ENCODE results near the gene SCAF8. TPM values are rescaled to one million over a fixed set of nuclear protein-coding genes. Genes with fewer than 3 reads are reported as not detected.

SCAF8 gene
- total and polyA plus RNA-seq, 7 donors, result 9.5 to 49.0 (median 40.1) TPM

GRCh38 chr6:154719433-154719832 lies 13.8 kb upstream of the SCAF8 start:
- no peaks in the 10 kb centered on the region for H3K27me3 ChIP-seq (ENCODE audit: insufficient read depth in 3 of 3, low read length in 2 of 3)
- H3K4me1 ChIP-seq, result no peaks in the 10 kb centered on the region
- H3K4me3 ChIP-seq, result no peak overlapping the region
- WGBS, 3 donors, result 92 to 96% (median 93%) methylated on average over 4 of the region's 4 CpGs
- H3K27ac ChIP-seq, result no peak overlapping the region
- TF ChIP-seq CTCF (IDR thresholded peaks at IDR 0.05), result no peak
- DNase-seq, result no peak
- ATAC-seq, result no peak
- intact Hi-C loops (cut with DNase I), result no loop called here
- no peaks in the 10 kb centered on the region for H3K36me3 ChIP-seq (ENCODE audit: insufficient read depth in 1 of 2, low read depth in 1 of 2)
- no peaks in the 10 kb centered on the region for H3K9me3 ChIP-seq

GRCh38 chr6:154719854-154720253 lies 13.4 kb upstream of the SCAF8 start:
- ATAC-seq (no peak), DNase-seq (no peak)
- H3K4me3 ChIP-seq, result no peak overlapping the region
- TF ChIP-seq CTCF (IDR thresholded peaks at IDR 0.05), result no peak
- no peaks in the 10 kb centered on the region for H3K9me3 ChIP-seq
- H3K36me3 ChIP-seq (ENCODE audit: insufficient read depth in 1 of 2, low read depth in 1 of 2), result no peaks in the 10 kb centered on the region
- intact Hi-C loops (cut with DNase I), result no loop called here
- 70 to 83% (median 71%) methylated on average over 1 of the region's 1 CpG for WGBS, 3 donors
- H3K27ac ChIP-seq, result no peak overlapping the region
- no peaks in the 10 kb centered on the region for H3K4me1 ChIP-seq
- H3K27me3 ChIP-seq (ENCODE audit: insufficient read depth in 3 of 3, low read length in 2 of 3), result no peaks in the 10 kb centered on the region

GRCh38 chr6:154721460-154721859 lies 11.8 kb upstream of the SCAF8 start:
- no peak overlapping the region for H3K27ac ChIP-seq
- H3K36me3 ChIP-seq (ENCODE audit: insufficient read depth in 1 of 2, low read depth in 1 of 2), result no peaks in the 10 kb centered on the region
- ATAC-seq, result no peak
- no peak overlapping the region for H3K4me3 ChIP-seq
- no peaks in the 10 kb centered on the region for H3K4me1 ChIP-seq
- no peaks in the 10 kb centered on the region for H3K27me3 ChIP-seq (ENCODE audit: insufficient read depth in 3 of 3, low read length in 2 of 3)
- no peak for TF ChIP-seq CTCF (IDR thresholded peaks at IDR 0.05)
- DNase-seq, result no peak
- no peaks in the 10 kb centered on the region for H3K9me3 ChIP-seq
- intact Hi-C loops (cut with DNase I), result no loop called here
- 82 to 89% (median 88%) methylated on average over 6 of the region's 6 CpGs for WGBS, 3 donors

GRCh38 chr6:154726887-154727286 lies 6.3 kb upstream of the SCAF8 start:
- no peaks in the 10 kb centered on the region for H3K36me3 ChIP-seq (ENCODE audit: insufficient read depth in 1 of 2, low read depth in 1 of 2)
- 89 to 91% (median 90%) methylated on average over 1 of the region's 1 CpG for WGBS, 3 donors
- H3K9me3 ChIP-seq, result no peaks in the 10 kb centered on the region
- H3K27me3 ChIP-seq (ENCODE audit: insufficient read depth in 3 of 3, low read length in 2 of 3), result no peaks in the 10 kb centered on the region
- intact Hi-C loops (cut with DNase I), result no loop called here
- H3K4me1 ChIP-seq, result peaks cover 3% of the 10 kb centered on the region
- TF ChIP-seq CTCF (IDR thresholded peaks at IDR 0.05), result no peak
- no peak overlapping the region for H3K4me3 ChIP-seq
- no peak overlapping the region for H3K27ac ChIP-seq
- DNase-seq (no peak), ATAC-seq (no peak)
